ENCODE measurements around the gene NISCH. TPM values are rescaled to one million over a fixed set of nuclear protein-coding genes. Genes with fewer than 3 reads are reported as not detected.

NISCH gene
- polyA plus RNA-seq, 4 donors: 87.4 to 139 (median 107) TPM

DNA sequence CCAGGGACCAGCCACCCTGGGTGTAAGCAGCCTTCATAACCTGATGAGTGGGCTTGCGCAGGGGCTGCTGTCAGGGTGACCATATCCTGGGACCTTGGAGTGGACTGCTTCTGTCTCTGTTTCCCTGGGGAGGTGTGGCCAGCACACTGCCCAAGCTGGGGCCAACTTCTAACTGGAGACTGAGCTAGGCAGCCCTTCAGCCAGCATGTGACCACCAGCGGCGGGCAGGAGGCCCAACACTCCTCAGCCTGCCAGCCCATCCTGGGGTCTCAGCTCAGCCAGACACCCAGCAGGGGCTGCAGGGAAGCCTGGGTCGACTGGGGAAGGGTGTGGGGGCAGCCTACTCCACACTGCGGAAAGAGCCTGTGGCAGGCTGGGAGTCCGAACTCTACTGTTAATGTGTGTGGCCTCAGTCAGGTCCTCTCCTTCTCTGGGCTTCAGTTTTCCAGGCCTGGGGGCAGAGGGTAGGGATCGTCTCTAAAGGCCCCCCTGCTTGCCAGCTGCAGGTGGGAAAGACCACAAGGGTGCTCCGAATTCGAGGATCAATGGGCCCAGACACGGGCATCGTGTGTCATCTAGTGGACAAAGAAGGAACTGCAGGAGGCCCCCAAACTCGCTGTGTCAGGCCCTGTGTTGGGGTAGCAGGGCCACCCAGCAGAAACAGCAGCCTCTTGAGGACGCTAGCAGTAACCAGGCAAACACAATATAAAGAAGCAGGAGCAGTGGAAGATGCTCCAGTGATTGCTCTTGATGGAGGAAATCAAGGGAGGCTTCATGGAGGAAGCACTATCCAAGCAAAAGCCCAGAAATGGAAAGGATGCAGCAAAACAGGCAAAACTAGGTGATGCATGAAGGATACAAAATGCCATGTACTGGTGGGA, 8.5 kb upstream of the NISCH start:
- DNase-seq (ENCODE audit: low read depth in 4 of 4, low spot score in 3 of 4): no peak

DNA sequence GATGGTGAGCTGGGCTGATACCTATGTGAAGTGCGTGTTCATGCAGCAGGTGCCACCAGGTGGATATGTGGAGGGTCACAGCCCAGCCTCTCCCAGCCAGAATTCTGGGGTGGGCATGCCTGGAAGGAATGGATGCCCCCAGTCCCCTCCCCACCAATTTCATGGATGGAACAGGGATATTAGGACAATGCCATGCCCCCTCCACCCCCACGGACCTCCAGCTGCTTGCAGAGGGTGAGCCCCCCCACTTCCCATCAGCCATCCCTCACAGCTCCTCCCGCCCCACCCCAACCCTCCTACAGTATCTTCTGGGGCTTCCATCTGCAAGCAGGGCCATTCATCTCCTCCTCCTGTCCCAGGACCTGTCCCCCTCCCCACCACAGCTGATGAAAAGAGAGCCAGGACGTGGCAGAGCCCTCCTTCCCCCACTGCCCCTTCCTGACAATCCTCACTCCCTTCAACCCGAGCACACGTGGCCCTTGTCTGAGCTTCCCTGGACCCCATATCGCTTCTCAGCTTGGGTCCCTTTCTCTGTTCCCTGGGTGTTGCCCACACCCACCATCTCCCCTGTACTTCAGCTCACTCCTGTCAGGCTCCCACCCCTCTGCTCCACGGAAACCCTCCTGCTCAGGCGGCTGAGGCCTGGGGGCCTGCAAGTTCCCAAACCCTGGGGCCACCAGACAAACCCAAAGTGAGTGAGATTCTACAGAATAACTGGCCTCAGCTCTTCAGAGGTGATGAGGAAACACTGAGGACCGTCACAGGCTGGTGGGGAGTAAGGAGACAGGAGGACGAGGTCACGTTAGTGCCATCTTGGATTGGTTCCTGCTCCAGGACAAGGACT, 7.7 kb upstream of the NISCH start:
- DNase-seq (ENCODE audit: low read depth in 4 of 4, low spot score in 3 of 4): no peak

DNA sequence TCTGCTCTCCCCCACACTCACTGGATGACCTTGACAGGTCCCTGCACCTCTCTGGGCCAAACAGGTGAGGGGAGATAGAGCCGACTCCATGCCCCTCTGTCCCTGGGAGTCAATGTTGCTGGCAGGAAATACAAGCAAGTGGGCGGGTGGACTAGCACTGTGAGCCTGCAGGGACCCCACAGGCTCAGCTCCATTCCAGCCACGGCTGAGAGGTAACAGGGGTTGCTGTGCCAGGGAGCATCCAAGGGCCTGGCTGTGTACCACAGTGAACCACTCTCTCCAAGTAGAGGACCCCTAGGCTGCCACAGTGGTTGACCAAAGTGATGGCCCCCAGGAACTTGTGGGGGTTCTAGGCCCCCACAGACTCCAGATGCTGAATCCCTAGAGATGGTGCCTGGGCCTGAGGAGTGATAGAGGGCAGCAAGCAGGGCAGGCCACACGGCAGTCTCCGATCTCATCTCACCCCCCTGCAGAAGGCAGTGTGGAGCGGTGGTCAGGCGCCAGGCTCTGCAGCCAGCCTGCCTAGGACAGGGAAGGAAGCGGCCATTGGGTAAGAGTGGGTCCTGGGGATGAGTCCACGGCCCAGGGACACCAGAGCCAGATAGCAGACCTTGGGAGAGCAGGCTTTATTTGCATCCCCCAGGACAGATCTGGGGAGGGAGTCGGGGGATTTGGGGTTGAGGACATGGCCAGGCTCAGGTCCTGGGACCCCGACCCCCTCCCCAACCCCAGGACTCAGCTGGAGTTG, 4.7 kb upstream of the NISCH start:
- DNase-seq (ENCODE audit: low read depth in 4 of 4, low spot score in 3 of 4): no peak

DNA sequence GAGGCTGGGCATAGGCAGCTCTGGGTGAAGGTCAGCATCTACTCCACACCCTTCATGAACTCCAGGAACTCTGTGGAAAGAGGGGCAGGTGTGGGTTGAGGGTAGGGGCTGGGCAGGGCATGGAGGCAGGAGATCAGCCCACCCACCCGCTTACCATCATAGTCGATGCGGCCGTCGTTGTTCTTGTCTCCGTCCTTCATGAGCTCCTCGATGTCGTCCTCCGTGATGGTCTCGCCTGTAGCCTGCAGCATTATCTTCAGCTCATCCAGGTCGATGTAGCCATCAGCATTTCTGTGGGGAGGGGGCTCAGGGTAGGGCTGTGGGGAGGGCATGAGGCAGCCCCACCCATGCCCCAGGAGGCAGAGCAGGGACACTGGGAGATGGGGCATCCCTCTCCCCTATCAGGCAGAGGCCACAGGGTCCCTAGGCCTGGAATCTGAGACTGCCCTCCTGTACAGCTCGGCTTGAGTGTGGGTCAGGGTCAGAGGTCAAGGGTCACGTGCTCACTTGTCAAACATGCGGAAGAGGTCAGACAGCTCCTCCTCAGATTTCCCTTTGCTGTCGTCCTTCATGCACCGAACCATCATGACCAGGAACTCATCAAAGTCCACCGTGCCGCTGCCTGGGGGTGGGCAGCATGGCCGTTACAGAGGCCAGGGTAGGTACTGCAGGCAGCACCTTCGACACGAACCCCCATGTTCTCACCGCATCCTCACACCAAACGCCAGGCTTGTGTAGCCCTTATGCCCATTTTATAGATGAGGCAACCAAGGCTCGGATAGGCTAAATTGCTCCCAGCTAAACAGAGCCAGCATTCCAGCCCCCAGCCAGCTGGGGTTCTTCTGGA, 3.9 kb upstream of the NISCH start:
- DNase-seq (ENCODE audit: low read depth in 4 of 4, low spot score in 3 of 4): no peak

DNA sequence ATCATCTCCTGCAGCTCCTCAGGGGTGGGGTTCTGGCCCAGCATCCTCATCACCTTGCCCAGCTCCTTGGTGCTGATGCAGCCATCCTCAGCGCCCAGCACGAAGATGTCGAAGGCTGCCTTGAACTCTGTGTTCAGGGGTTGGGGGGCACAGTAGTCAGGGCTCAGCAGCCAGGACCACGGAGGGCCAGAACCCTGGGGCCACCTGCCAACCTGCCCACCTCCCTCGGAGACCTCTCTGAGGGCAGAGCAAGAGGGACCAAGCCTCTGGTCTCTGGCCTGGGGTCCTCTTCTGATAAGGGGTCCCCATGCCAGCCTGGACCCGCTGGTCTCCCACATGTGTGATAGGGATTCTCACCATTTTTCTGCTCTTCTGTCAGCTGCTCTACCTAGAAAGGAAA, 3.3 kb upstream of the NISCH start:
- DNase-seq (ENCODE audit: low read depth in 4 of 4, low spot score in 3 of 4): no peak

DNA sequence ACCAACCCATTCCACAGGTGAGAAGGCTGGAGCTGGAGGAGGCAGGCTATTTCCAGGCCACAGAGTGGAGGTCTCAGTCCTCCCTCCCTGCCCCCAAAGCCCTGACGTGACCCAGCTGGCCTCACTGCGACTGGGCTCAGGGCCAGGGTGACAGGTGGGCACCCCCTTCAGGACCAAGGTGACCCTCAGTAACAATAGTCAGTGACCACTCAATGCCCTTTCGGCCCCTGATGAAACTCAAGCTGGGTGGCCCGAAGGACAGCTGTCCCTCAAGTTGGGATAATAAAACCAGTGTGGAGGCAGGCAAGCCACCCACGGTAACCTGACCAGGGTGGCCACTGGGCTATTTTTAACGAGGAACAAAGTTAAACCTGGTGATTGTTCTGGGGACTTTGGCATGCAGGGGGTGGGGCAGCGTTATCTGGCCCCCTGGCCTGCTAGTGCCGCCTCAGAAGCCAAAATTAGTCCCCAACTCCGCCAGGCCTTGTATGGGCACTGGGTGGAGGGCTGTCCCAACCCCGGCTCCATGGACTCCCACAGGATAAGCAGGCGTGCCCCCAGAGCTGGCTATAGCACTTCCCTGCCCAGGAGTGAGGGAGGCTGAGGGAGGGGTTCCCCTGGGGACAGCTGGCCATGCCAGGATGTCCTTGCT, 2.7 kb upstream of the NISCH start:
- no peak for DNase-seq (ENCODE audit: low read depth in 4 of 4, low spot score in 3 of 4)

DNA sequence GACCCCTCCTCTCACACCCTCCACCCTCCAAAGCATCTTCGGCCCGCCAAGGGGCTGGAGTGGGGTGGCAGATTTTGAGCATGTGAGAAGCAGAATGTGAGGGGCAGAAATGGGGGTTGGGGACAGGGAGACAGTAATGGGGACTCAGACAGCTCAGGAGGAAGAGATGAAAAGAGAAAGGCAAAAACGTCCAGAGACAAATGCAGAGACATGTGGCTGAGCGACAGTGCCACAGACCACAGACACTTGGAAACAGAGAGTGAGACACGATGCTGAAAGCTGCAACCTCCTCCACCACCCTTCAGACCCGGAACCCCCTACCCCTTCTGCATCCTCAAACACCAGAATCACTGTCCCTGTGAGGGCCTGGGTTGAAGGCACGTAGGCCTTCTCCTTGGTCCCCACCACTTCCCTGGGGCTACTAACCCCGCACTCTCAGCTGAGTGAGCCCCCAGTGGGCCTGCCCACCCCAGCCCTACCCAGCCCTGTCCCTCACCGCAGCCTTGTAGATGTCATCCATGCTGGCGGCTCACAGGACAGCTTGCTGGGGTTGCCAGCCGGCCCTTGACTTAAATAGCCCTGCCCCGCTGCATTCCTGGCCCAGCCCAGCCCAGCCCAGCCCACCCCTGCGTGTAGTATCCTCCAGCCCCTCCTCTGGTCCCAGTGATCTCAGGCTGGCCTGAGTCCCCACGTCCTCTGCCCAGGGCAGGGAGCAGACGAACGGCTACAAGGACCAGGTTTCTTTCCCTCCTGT, 1.7 kb upstream of the NISCH start, which contains the start of gene TNNC1:
TSS of gene TNNC1 (minus strand) at position 546 of the 754 bp plus-strand sequence. CDS start at position 520, 26 bp downstream.
- DNase-seq (ENCODE audit: low read depth in 4 of 4, low spot score in 3 of 4): no peak

DNA sequence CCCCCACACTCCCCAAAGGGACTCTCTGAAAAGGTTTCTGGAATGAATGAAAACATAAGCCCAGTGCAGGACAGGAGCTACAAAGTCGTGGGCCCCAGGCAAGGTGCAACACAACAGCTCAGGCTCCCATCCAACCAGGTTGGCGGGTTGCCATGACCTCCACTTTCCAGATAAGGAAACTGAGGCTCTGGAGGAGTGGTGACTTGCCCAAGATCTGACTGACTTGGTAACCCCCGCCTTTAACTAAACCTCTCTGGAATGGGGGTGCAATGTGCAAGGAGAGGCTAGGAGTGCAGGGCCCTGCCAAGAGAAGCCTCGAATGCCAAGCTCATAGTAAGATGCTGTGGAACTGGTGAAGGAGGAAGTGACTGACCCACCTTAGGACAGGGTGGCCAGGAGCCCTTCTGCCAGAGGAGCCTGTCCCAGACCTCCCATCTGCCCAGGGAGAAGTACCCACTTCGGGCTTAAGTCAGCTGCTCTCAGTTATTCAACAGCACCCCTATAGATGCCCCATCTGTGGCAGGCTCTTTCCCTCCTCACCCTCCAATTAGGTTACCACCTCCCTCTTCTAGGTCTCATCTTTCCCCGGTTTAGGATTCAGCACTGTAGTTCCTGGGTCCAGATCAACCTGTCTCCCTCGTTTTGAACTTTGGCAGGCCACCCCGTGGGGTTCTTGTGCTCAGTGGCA, 1.0 kb upstream of the NISCH start:
- no peak for DNase-seq (ENCODE audit: low read depth in 4 of 4, low spot score in 3 of 4)

DNA sequence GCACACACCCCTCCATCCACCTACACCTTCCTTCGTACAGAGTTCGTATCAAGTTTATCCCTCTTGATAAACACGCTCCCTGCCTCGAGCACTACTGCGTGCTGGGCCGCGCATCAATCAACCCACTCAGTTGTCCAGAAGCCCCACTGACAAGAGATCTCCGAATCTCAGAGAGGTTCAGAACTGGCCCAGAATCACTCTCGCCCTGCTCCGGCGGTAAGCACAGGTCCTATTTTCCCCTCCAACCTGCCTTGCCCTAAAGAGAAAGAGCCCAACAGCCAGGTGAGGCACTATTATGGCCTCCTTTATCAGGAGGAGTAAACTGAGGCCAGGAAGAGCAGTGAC, 494 bp upstream of the NISCH start:
- DNase-seq (ENCODE audit: low read depth in 4 of 4, low spot score in 3 of 4): no peak

DNA sequence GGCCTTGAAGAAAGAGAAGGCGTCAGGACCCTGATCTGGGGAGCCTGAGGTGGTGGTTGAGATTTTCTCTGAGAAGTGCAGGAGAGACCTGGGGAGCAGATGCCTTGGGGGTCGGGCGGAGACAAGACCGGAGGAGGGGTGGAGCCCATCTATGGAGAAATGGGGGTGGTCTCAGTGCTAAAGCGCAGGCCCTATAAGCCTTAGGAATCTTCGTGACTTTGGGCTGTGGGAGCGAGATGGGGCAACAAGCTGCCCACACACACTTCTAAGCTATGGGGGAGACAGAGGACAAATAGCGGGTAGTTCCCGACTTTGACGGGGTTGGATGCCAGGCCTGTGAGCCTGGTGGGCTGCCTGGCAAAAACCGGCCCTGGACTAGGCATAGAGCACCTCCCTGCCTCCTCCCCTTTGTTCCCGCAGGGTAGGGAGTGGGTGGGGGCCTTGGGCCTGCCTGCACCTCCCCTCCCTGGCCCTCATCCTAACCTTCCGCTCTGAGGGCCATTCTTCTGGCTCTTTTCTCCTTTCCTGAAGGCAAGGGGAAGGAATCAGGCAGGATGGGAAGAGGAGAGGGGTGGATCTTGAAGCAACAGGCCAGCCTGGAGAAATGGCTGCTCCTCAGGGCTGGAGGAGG, 880 bp downstream of the NISCH start:
- no peak for DNase-seq (ENCODE audit: low read depth in 4 of 4, low spot score in 3 of 4)

DNA sequence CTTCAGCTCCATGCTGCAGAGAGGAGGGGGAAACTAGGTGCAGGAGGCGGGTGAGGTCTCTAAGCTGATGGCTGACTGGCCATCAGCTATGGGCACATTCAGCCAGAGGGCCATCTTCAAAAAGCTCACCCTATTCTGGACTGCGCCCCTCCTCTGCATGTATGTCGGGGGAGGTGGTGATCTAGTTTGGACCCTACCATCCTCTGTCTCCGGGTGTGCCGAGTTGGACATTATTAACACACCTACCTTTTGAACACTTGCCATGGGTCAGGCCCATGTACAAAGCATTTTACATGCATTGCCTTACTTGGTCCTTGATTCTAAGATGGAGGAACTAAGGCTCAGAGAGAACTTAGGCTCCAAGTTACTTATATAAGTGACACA, 1.4 kb downstream of the NISCH start:
- no peak for DNase-seq (ENCODE audit: low read depth in 4 of 4, low spot score in 3 of 4)

DNA sequence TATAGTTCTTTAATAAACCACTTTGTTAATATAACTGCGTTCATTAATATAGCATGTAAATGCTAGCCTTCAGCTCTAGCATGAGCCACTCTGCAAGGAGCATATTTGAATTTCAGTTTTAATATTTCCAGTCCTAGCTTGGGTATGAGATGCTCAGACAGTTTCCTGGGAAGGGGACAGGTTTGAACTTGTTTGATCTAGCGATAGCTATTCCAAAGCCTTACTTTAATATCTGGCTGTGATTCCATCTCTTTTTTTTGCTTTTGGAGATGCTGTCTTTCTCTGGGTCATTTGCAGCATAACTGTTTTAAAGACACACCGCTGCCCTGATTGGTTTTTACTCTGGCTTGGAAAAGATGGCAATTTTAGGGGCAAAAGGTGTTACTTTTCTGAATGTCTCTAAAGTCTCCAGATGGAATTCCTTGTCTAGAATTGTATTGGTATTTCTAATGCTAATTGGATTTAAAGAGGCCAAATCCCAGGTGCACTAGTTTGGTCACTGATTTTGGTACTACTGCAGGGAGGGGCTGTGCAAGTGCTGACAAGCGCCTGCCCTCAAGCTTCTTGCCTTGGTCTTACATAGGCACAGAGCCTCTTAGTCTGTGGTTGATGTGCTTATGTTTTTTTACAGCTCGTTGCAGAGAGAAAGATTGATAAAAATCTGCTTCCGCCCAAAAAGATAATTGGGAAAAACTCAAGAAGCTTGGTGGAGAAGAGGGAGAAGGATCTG, 2.8 kb downstream of the NISCH start:
- DNase-seq (ENCODE audit: low read depth in 4 of 4, low spot score in 3 of 4): no peak

DNA sequence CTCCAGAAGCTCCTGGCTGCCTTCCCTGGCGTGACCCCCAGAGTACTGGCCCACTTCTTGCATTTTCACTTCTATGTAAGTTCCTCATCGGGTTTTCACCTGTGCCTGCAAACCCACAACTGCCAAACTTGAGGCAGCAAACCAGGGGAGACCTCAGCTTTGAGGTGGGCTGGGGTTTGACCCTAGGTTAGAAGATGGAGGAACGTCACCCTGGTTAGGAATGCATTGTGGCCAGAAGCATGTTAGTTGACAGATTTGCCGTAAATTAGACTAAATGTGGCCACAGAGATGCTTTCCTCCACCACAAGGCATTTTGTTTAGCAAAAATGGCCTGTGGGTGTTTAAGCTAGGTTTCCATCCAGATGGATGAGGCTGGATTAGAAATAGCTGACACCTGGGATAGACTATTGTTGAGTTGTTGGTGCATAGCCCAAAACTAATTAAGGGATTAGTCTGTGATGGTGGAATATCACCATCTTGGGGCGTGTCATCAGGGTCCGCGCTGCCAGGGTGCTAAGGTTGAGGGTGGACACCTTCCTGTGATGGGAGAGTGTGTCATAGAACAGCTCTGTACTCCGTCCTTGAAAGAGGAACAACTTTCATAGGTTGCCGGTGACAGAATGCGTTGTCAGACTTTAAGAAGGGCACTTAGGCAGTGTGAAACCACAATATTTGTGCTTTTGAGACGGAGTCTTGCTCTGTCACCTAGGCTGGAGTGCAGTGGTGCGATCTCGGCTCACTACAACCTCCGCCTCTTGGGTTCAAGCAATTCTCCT, 3.6 kb downstream of the NISCH start:
- no peak for DNase-seq (ENCODE audit: low read depth in 4 of 4, low spot score in 3 of 4)

DNA sequence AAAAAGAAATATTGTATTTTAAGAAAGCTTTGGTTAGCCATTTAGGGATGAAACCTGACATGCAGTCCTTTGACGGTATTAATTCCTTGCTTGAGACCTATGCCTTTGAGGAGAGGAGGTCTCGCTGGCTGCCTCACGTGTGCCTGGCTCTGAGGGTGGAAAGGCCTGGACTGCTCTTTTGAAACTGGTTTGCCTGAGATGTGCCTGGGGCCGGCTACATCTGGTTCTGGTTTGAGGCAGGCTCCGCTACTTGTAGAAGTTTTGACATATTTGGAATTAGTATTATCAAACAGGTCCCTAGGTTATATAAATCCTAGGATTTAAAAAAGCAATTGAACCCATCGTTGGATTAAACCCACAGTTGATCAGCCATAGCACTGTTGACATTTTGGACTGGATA, 6.5 kb downstream of the NISCH start:
- no peak for DNase-seq (ENCODE audit: low read depth in 4 of 4, low spot score in 3 of 4)

DNA sequence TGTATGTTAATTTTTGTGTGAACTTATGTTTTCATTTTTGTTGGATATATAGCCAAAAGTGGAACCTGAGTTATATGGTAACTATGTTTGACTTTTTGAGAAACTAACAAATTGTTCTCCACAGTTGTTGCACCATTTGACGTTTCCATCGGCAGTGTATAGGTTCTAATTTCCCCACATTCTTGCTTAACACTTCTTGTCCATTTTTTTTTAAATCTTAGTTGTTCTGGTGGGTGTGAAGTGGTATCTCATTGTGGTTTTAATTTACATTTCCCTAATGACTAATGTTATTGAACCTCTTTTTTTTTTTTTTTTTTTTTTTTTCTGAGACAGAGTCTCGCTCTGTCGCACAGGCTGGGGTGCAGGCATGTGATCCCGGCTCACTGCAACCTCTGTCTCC, 8.0 kb downstream of the NISCH start:
- DNase-seq (ENCODE audit: low read depth in 4 of 4, low spot score in 3 of 4): no peak

DNA sequence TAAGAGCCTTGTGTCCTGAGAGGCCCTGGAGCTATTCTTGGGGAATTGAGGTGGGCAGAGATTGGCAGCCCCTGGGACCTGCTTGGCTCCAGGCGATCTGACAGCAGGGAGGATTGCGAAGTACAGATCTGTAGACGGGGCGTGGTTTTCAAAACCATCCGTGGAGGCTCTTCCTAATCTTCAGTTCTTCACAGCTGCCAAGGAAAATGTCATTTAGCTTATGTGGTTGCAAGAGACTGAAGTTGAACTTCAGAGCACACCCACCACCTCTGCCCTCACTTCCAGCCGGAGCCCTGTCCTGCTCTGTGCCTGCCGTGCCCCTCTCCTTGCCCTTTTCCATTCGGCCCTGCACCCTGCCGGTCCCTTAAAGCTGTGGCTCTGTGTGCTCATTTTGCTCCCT, 12.9 kb downstream of the NISCH start:
- no peak for DNase-seq (ENCODE audit: low read depth in 4 of 4, low spot score in 3 of 4)

DNA sequence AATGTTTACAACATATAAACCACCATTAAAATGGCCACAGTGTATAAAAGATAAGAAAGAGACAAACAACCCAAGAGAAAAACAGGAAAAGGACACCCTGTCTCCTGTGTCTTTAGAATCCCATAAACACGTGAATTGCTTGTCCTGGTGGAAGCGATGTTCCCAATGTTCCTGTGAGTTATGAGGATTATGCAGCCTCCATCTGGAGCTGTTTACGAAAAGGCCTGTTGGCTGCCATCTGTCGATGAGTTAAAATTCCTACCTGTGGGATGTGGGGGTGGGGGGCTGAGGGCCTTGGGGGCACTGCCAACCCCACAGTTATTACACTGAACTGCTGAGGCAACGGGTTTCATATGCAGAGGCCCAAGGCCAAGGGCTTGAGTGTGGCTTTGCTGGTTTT, 13.6 kb downstream of the NISCH start:
- DNase-seq (ENCODE audit: low read depth in 4 of 4, low spot score in 3 of 4): no peak
